HepG2 (cell line): Measurements from ENCODE around the gene ZBTB8B. TPM values are rescaled to one million over a fixed set of nuclear protein-coding genes. Genes with fewer than 3 reads are reported as not detected.

Source experiments
- ATAC-seq: fragments of 200-7000 bp; cut with Tn5 transposase; 3 replicates; pipeline ENCODE4 v1.9.1; 2020; ENCODE audit warnings: mild to moderate bottlenecking, moderate library complexity
- BruUV-seq: library from RNA; stranded (reverse); fragments of 400-500 nt; replicated peaks from 2 replicates; lab custom pipeline; 2021; lab: Mats Ljungman, UMichigan
- CTCF ChIA-PET: fragments of 300-600 bp; formaldehyde crosslinking; extraction: SDS; loops from one replicate; lab custom pipeline; 2021; ENCODE audit warnings: low total read pairs, inconsistent platforms, low intra/inter-chr PET ratio; lab: Yijun Ruan, JAX
- POLR2A ChIA-PET: fragments of 350-600 bp; sonication (Branson Sonifier 250); formaldehyde crosslinking; loops from one replicate; lab custom pipeline; 2020; ENCODE audit warnings: antibody characterized with exemption, inconsistent platforms; lab: Yijun Ruan, JAX
- DNase-seq: peaks from one replicate; pipeline ENCODE4 v3.0.0-alpha.2; 2015; ENCODE audit warnings: low spot score
- FAIRE-seq: peaks from 3 replicates; lab custom pipeline; 2011; peaks lifted over from hg19 to GRCh38; lab: Jason Lieb, UNC
- H2AFZ ChIP-seq: one replicate; pipeline ENCODE4 v1.6.1; 2011; ENCODE audit warnings: low read length, inconsistent platforms
- H3K27ac ChIP-seq: fragments of 300-600 bp; 3 replicates; pipeline ENCODE4 v1.8.0; 2011; ENCODE audit warnings: mixed run types, mild to moderate bottlenecking, mixed read lengths, low read length, inconsistent platforms; ENCODE audit not compliant: insufficient read depth; ENCODE audit errors: extremely low read length
- H3K27me3 ChIP-seq, 2 experiments: fragments of 200-600 bp in 1 of 2; 2 replicates in 1 of 2; 3 replicates in 1 of 2; pipeline versions ENCODE4 v1.6.0 to v1.8.0; 2011; ENCODE audit warnings: low read length in 2 of 2, mild to moderate bottlenecking in 2 of 2, moderate library complexity in 2 of 2, inconsistent platforms in 1 of 2; ENCODE audit not compliant: insufficient read depth in 2 of 2, control insufficient read depth in 1 of 2
- H3K36me3 ChIP-seq, 2 experiments: fragments of 200-600 bp in 1 of 2; replicated peaks in 1 of 2; 2 replicates in 1 of 2; 3 replicates in 1 of 2; pipeline versions ENCODE4 v1.5.1 to v1.8.0; 2011; ENCODE audit warnings: low read length in 2 of 2, inconsistent platforms in 1 of 2; ENCODE audit not compliant: insufficient read depth in 2 of 2, control insufficient read depth in 1 of 2
- H3K4me1 ChIP-seq: 2 replicates; pipeline ENCODE4 v1.5.1; 2012; ENCODE audit warnings: low read length, inconsistent platforms; ENCODE audit not compliant: insufficient read depth
- H3K4me2 ChIP-seq: 2 replicates; pipeline ENCODE4 v1.6.0; 2011; ENCODE audit warnings: low read depth, low read length, inconsistent platforms
- H3K4me3 ChIP-seq, 3 experiments: fragments of 200-600 bp in 1 of 3; sonication (generic), shearing (Covaris generic) in 1 of 3; replicated peaks in 1 of 3; 2 replicates each; pipeline ENCODE4 v1.5.1; 2011 to 2016; ENCODE audit warnings: low read length in 3 of 3, inconsistent platforms in 2 of 3, low read depth in 2 of 3, mild to moderate bottlenecking in 2 of 3, control low read depth in 1 of 3, mixed read lengths in 1 of 3; ENCODE audit not compliant: insufficient read depth in 1 of 3
- H3K79me2 ChIP-seq: one replicate; pipeline ENCODE4 v1.6.1; 2011; ENCODE audit warnings: low read length, inconsistent platforms; ENCODE audit not compliant: insufficient read depth
- H3K9ac ChIP-seq: 2 replicates; pipeline ENCODE4 v1.6.0; 2011; ENCODE audit warnings: mild to moderate bottlenecking, low read depth, low read length, inconsistent platforms; ENCODE audit not compliant: insufficient read depth
- H3K9me3 ChIP-seq: 2 replicates; pipeline ENCODE4 v1.5.1; 2012; ENCODE audit warnings: mild to moderate bottlenecking, low read length
- H4K20me1 ChIP-seq: 2 replicates; pipeline ENCODE4 v1.6.0; 2011; ENCODE audit warnings: inconsistent platforms, mild to moderate bottlenecking, low read length, moderate library complexity; ENCODE audit not compliant: insufficient read depth
- CHD4 ChIP-seq: fragments of 200-600 bp; sonication (generic); IDR thresholded peaks from 2 replicates; pipeline ENCODE4 v1.7.0; 2017; ENCODE audit warnings: mild to moderate bottlenecking, low read length, borderline replicate concordance
- NCOA5 ChIP-seq: sonication (generic); formaldehyde crosslinking; IDR thresholded peaks from 2 replicates; pipeline ENCODE4 v1.4.0; 2020; ENCODE audit warnings: missing genetic modification reagents
- NKX3-1 ChIP-seq: sonication (generic); formaldehyde crosslinking; IDR thresholded peaks from 2 replicates; pipeline ENCODE4 v1.5.0; 2020; ENCODE audit warnings: missing genetic modification reagents
- REPIN1 ChIP-seq: sonication (generic); formaldehyde crosslinking; IDR thresholded peaks from 2 replicates; pipeline ENCODE4 v1.8.0; 2022; ENCODE audit warnings: missing genetic modification reagents, low read depth, mild to moderate bottlenecking, borderline replicate concordance
- ZBTB3 ChIP-seq: sonication (generic); formaldehyde crosslinking; IDR thresholded peaks from 2 replicates; pipeline ENCODE4 v1.4.0; 2020; ENCODE audit warnings: low read depth, mild to moderate bottlenecking, moderate library complexity, missing genetic modification reagents, borderline replicate concordance
- ZMAT3 ChIP-seq: sonication (generic); formaldehyde crosslinking; conservative IDR thresholded peaks from 2 replicates; pipeline ENCODE4 v1.7.0; 2021; ENCODE audit warnings: missing genetic modification reagents
- ZMYM4 ChIP-seq: sonication (generic); formaldehyde crosslinking; IDR thresholded peaks from 2 replicates; pipeline ENCODE4 v1.8.1; 2023; ENCODE audit warnings: mild to moderate bottlenecking, missing genetic modification reagents
- ZNF143 ChIP-seq: sonication (generic); formaldehyde crosslinking; IDR thresholded peaks from 2 replicates; pipeline ENCODE4 v1.4.0; 2020; ENCODE audit warnings: missing genetic modification reagents
- ZNF225 ChIP-seq: sonication (generic); formaldehyde crosslinking; IDR thresholded peaks from 2 replicates; pipeline ENCODE4 v1.4.0; 2020; ENCODE audit warnings: mild to moderate bottlenecking, missing genetic modification reagents
- ZNF3 ChIP-seq: IDR thresholded peaks from 2 replicates; pipeline ENCODE4 v1.7.0; 2017; ENCODE audit warnings: inconsistent platforms
- ZNF331 ChIP-seq: sonication (generic); formaldehyde crosslinking; IDR thresholded peaks from 2 replicates; pipeline ENCODE4 v1.4.0; 2020; ENCODE audit warnings: missing genetic modification reagents
- ZNF782 ChIP-seq: sonication (generic); formaldehyde crosslinking; IDR thresholded peaks from 2 replicates; pipeline ENCODE4 v1.4.0; 2020; ENCODE audit warnings: missing genetic modification reagents, mild to moderate bottlenecking, borderline replicate concordance
- ZSCAN29 ChIP-seq: sonication (generic); formaldehyde crosslinking; conservative IDR thresholded peaks from 2 replicates; pipeline ENCODE4 v1.4.0; 2020; ENCODE audit warnings: mild to moderate bottlenecking, missing genetic modification reagents
- WGBS: methylation state at CpG from one replicate; pipeline ENCODE4 v1.1.6; 2017; ENCODE audit warnings: low lambda C conversion rate; 5-methylcytosine and 5-hydroxymethylcytosine counted together
- in situ Hi-C: cut with HindIII; loops from 2 replicates; pipeline ENCODE4 v1.10.0; 2017; ENCODE audit warnings: low pct_unique_long_range_greater_than_20kb; ENCODE audit not compliant: extremely low pct_ligation_motif_present
- intact Hi-C: fragments of 100-400 bp; cut with micrococcal nuclease; formaldehyde crosslinking; loops from one replicate; pipeline ENCODE4 v1.10.0; 2022; ENCODE audit not compliant: unreplicated experiment
- polyA plus RNA-seq, 8 experiments: library from polyadenylated mRNA; depleted of rRNA in 3 of 8; stranded (reverse) in 7 of 8; unstranded in 1 of 8; fragments of >200 nt; fragmentation: Illumina TruSeq in 4 of 8; extraction: Trizol in 4 of 8; gene quantifications; 2 replicates each; pipeline versions ENCODE4 v1.2.1 to v1.2.3, GENCODE V29; 2011 to 2016; ENCODE audit warnings: low read depth in 4 of 8, missing spikeins in 1 of 8, mixed read lengths in 1 of 8; ENCODE audit not compliant: insufficient read depth in 1 of 8
- total RNA-seq, 5 experiments: library from RNA; depleted of rRNA; stranded (reverse); fragments of >200 nt; fragmentation: Illumina TruSeq; extraction: Trizol; gene quantifications; 2 replicates each; pipeline ENCODE4 v1.2.3, GENCODE V29; 2016; ENCODE audit warnings: low read depth in 1 of 5
- TF ChIP-seq, protein P1 (sequence below): sonication (generic); formaldehyde crosslinking; IDR thresholded peaks from 2 replicates; pipeline ENCODE4 v1.4.0; 2020; ENCODE audit warnings: missing genetic modification reagents, borderline replicate concordance
- TF ChIP-seq, protein P2 (sequence below): sonication (generic); formaldehyde crosslinking; IDR thresholded peaks from 2 replicates; pipeline ENCODE4 v1.5.0; 2020; ENCODE audit warnings: missing genetic modification reagents
- TF ChIP-seq, protein P3 (sequence below): sonication (generic); formaldehyde crosslinking; IDR thresholded peaks from 2 replicates; pipeline ENCODE4 v1.8.1; 2023; ENCODE audit warnings: mild to moderate bottlenecking, missing genetic modification reagents
- TF ChIP-seq, protein P4 (sequence below): sonication (generic); formaldehyde crosslinking; IDR thresholded peaks from 2 replicates; pipeline ENCODE4 v1.8.1; 2023; ENCODE audit warnings: missing genetic modification reagents, inconsistent platforms, borderline replicate concordance

The ZBTB8B gene
- total and polyA plus RNA-seq, 2 of the 13 experiments (the other 11 are each of a cell fraction or from before 2014, with no cell fraction given), result under 0.01 to 0.02 TPM

DNA sequence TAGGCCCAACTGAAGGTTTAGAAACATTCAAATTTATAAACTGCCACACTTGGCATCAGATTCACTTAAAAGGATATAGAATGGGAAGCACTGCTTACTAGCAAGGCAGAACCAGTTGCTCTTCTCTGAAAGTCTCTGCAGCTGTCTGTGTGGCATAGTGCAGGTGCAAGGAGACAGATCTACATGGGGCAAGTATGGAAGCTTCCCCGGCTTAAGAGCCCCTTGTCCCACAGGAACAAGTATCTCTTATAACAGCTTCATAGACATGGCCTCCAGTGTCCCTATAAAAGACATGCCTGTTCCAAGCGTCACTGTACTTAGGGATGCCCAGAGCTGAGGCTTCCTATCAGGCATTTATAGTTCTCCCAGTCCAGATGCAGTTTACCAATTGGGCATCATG is 26.5 kb downstream of the ZBTB8B start (continued):
- TF ChIP-seq, protein P1, sequence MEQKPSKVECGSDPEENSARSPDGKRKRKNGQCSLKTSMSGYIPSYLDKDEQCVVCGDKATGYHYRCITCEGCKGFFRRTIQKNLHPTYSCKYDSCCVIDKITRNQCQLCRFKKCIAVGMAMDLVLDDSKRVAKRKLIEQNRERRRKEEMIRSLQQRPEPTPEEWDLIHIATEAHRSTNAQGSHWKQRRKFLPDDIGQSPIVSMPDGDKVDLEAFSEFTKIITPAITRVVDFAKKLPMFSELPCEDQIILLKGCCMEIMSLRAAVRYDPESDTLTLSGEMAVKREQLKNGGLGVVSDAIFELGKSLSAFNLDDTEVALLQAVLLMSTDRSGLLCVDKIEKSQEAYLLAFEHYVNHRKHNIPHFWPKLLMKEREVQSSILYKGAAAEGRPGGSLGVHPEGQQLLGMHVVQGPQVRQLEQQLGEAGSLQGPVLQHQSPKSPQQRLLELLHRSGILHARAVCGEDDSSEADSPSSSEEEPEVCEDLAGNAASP (CRISPR knock-in tag), result no peak
- TF ChIP-seq, protein P2, sequence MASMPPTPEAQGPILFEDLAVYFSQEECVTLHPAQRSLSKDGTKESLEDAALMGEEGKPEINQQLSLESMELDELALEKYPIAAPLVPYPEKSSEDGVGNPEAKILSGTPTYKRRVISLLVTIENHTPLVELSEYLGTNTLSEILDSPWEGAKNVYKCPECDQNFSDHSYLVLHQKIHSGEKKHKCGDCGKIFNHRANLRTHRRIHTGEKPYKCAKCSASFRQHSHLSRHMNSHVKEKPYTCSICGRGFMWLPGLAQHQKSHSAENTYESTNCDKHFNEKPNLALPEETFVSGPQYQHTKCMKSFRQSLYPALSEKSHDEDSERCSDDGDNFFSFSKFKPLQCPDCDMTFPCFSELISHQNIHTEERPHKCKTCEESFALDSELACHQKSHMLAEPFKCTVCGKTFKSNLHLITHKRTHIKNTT (CRISPR knock-in tag), result no peak
- TF ChIP-seq ZNF225 (CRISPR knock-in tag), result no peak
- no peak for TF ChIP-seq CHD4
- no peak for TF ChIP-seq ZMAT3 (CRISPR knock-in tag)
- TF ChIP-seq ZNF782 (CRISPR knock-in tag), result no peak
- TF ChIP-seq, all 625 proteins: peak for 0

DNA sequence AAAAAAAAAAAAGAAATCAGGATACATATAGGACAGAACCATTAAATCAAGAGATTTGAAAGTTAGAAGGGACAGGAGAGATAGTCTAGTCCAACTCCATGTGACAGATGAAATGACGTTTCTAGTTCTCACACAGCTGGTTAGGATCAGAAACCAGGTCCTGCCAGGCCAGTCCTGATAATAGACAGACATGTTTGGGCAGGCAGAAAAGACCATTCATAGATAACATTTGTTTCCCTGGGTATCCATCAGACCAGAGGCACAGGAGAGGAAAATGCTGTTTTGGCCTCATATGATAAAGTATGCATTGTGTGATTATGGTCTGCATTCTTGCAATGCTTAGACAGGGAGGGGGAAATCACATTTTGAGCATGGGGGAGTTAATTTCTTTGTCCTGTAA is 29.3 kb downstream of the ZBTB8B start:
- Histone ChIP-seq H3K27me3 (peaks cover 1 to 5% of the 10 kb centered on the region in 2 experiments; a peak in 1 of 5 replicates), H3K27ac (no peak overlapping the region), H3K36me3 (no peaks in the 10 kb centered on the region), H3K9ac (no peak overlapping the region), H3K4me2 (no peak overlapping the region), H2AFZ (no peak overlapping the region), H3K4me3 (no peak overlapping the region), H3K79me2 (no peaks in the 10 kb centered on the region), H3K4me1 (peaks cover 29% of the 10 kb centered on the region), H4K20me1 (no peaks in the 10 kb centered on the region), H3K9me3 (no peaks in the 10 kb centered on the region)
- intact Hi-C loops (no loop called here), in situ Hi-C loops (no loop called here)
- no peak for FAIRE-seq
- 6% methylated on average over 1 of the region's 1 CpG for WGBS
- no peak for ATAC-seq
- BruUV-seq, result no TSS peak
- ChIA-PET POLR2A (no interaction called here), CTCF (no interaction called here)
- DNase-seq, result no peak
- no peak for TF ChIP-seq REPIN1 (CRISPR knock-in tag)
- no peak for TF ChIP-seq NCOA5 (CRISPR knock-in tag)
- TF ChIP-seq ZBTB3, result no peak
- no peak for TF ChIP-seq ZSCAN29
- TF ChIP-seq, protein P3, sequence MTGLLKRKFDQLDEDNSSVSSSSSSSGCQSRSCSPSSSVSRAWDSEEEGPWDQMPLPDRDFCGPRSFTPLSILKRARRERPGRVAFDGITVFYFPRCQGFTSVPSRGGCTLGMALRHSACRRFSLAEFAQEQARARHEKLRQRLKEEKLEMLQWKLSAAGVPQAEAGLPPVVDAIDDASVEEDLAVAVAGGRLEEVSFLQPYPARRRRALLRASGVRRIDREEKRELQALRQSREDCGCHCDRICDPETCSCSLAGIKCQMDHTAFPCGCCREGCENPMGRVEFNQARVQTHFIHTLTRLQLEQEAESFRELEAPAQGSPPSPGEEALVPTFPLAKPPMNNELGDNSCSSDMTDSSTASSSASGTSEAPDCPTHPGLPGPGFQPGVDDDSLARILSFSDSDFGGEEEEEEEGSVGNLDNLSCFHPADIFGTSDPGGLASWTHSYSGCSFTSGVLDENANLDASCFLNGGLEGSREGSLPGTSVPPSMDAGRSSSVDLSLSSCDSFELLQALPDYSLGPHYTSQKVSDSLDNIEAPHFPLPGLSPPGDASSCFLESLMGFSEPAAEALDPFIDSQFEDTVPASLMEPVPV (CRISPR knock-in tag), result no peak
- TF ChIP-seq, protein P4, sequence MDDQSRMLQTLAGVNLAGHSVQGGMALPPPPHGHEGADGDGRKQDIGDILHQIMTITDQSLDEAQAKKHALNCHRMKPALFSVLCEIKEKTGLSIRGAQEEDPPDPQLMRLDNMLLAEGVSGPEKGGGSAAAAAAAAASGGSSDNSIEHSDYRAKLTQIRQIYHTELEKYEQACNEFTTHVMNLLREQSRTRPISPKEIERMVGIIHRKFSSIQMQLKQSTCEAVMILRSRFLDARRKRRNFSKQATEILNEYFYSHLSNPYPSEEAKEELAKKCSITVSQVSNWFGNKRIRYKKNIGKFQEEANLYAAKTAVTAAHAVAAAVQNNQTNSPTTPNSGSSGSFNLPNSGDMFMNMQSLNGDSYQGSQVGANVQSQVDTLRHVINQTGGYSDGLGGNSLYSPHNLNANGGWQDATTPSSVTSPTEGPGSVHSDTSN (CRISPR knock-in tag), result no peak
- TF ChIP-seq ZMYM4, result no peak
- no peak for TF ChIP-seq ZNF143 (CRISPR knock-in tag)
- TF ChIP-seq NKX3-1, result no peak
- no peak for TF ChIP-seq ZNF331 (CRISPR knock-in tag)
- TF ChIP-seq ZNF3 (CRISPR knock-in tag), result no peak
